ENCODE measurements around the gene CDHR1. TPM values are rescaled to one million over a fixed set of nuclear protein-coding genes. Genes with fewer than 3 reads are reported as not detected.
A peak's percentile ranks its signal among the peaks of the same experiment; 100 is the strongest.

Gene CDHR1
- total and polyA plus RNA-seq, 10 of the 15 experiments (the other 5 are each of a cell fraction or from before 2014, with no cell fraction given): 0.17 to 3.0 (median 0.34) TPM

GRCh38 chr10:84184517-84184916 lies 9.8 kb upstream of the CDHR1 start:
- ChIA-PET RAD21 (ENCODE audit: unreplicated experiment) (no interaction called here), POLR2A (interaction anchor here (0.6 kb wide), 1 partner anchor 10 kb away, joined by 4 read pairs; no protein-coding TSS in a partner anchor), CTCF (interaction anchor here (1.5 to 1.9 kb wide), 2 partner anchors 16 to 37 kb away, joined by 7 to 10 read pairs; no protein-coding TSS in a partner anchor), SMC1A (ENCODE audit: uncharacterized antibody, unreplicated experiment) (interaction anchor here (0.7 kb wide), 1 partner anchor 24 kb away, joined by 3 read pairs; no protein-coding TSS in a partner anchor)
- no peak overlapping the region for H3K4me2 ChIP-seq (ENCODE audit: control insufficient read depth, insufficient read depth)
- H3K27ac ChIP-seq (ENCODE audit: control insufficient read depth, insufficient read depth): no peak overlapping the region
- in situ Hi-C loops (cut with MboI): no loop called here
- intact Hi-C loops (cut with micrococcal nuclease; ENCODE audit: unreplicated experiment): no loop called here
- H3K36me3 ChIP-seq (ENCODE audit: control insufficient read depth in 2 of 2, insufficient read depth in 2 of 2, low read length in 1 of 2): no peaks in the 10 kb centered on the region
- H3K9me3 ChIP-seq (replicated peaks; ENCODE audit: control insufficient read depth, insufficient read depth, low read length): no peaks in the 10 kb centered on the region
- FAIRE-seq (no peak), ATAC-seq (peak; percentile 54), DNase-seq (ENCODE audit: low read depth, low spot score) (no peak)
- no peak overlapping the region for H3K9ac ChIP-seq (ENCODE audit: control insufficient read depth, insufficient read depth, low read length)
- no peaks in the 10 kb centered on the region for H4K20me1 ChIP-seq (ENCODE audit: control insufficient read depth, insufficient read depth)
- no peak overlapping the region for H2AFZ ChIP-seq (ENCODE audit: control insufficient read depth, low read depth, low read length)
- no peak overlapping the region for H3K4me3 ChIP-seq
- TF ChIP-seq USF2 (IDR thresholded peaks at IDR 0.05; ENCODE audit: borderline replicate concordance, low read depth, low read length) (no peak), SMAD5 (IDR thresholded peaks at IDR 0.05; ENCODE audit: low read depth) (no peak), KDM1A (IDR thresholded peaks at IDR 0.05; ENCODE audit: borderline replicate concordance) (no peak), HSF1 (IDR thresholded peaks at IDR 0.05; ENCODE audit: low read depth, low read length) (no peak), RCOR1 (conservative IDR thresholded peaks at IDR 0.05; ENCODE audit: low read depth, low read length) (no peak), NR2F1 (conservative IDR thresholded peaks at IDR 0.05) (no peak), CUX1 (IDR thresholded peaks at IDR 0.05; ENCODE audit: insufficient replicate concordance, low read depth, low read length) (no peak), MYB (IDR thresholded peaks at IDR 0.05; ENCODE audit: borderline replicate concordance, low read depth, low read length) (no peak), CREM (IDR thresholded peaks at IDR 0.05; ENCODE audit: low read depth) (no peak), FOXK2 (IDR thresholded peaks at IDR 0.05) (no peak), SKIL (IDR thresholded peaks at IDR 0.05; ENCODE audit: low read depth, poor library complexity, severe bottlenecking) (no peak), NRF1 (conservative IDR thresholded peaks at IDR 0.05; ENCODE audit: low read depth, low read length) (no peak), RAD21 (IDR thresholded peaks at IDR 0.05; ENCODE audit: insufficient read depth, low read depth, low read length) (no peak), ZBED1 (IDR thresholded peaks at IDR 0.05; ENCODE audit: borderline replicate concordance) (no peak)
- H3K4me1 ChIP-seq (ENCODE audit: control insufficient read depth, insufficient read depth, low read length): no peaks in the 10 kb centered on the region
- 15% methylated on average over 4 of the region's 4 CpGs for WGBS (ENCODE audit: insufficient coverage, insufficient replicate concordance, low lambda C conversion rate, missing lambda C conversion rate)
- no peaks in the 10 kb centered on the region for H3K27me3 ChIP-seq (replicated peaks in 1 of 2; ENCODE audit: control insufficient read depth in 2 of 2, insufficient read depth in 2 of 2, low read length in 1 of 2)
- H3K79me2 ChIP-seq (ENCODE audit: control insufficient read depth, insufficient read depth, low read length): no peaks in the 10 kb centered on the region
- no TSS peak for BruUV-seq (replicated peaks)
